Loucy (cell line): Measurements from ENCODE around the gene CHTOP.

Experiments
- EZH2phosphoT487 ChIP-seq: fragments of 200-600 bp; IDR thresholded peaks from 2 replicates; pipeline ENCODE4 v1.6.1; 2018; ENCODE audit warnings: antibody characterized with exemption, mild to moderate bottlenecking, moderate library complexity, borderline replicate concordance
- TF ChIP-seq, protein P1 (sequence below): fragments of 200-600 bp; sonication (generic); conservative IDR thresholded peaks from 2 replicates; pipeline ENCODE4 v1.5.1; 2014; ENCODE audit warnings: mild to moderate bottlenecking, antibody characterized with exemption, low read length

DNA sequence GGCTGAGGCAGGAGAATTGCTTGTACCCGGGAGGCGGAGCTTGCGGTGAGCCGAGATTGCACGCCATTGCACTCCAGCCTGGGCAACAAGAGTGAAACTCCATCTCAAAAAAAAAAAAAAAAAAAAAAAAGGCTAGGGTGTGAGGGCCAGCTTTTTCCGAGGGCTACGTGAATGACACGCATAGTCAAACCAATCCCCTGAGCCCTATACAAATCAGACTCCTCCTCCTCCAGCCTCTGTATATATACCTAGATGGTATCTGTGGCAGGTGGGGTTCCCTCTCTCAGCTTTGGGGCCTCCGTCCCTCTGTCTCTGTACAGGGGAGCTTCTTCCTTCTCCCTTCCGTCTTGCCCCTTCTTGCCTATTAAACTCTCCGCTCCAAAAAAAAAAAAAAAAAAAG lies 27.7 kb upstream of the CHTOP start:
- TF ChIP-seq, protein P1, sequence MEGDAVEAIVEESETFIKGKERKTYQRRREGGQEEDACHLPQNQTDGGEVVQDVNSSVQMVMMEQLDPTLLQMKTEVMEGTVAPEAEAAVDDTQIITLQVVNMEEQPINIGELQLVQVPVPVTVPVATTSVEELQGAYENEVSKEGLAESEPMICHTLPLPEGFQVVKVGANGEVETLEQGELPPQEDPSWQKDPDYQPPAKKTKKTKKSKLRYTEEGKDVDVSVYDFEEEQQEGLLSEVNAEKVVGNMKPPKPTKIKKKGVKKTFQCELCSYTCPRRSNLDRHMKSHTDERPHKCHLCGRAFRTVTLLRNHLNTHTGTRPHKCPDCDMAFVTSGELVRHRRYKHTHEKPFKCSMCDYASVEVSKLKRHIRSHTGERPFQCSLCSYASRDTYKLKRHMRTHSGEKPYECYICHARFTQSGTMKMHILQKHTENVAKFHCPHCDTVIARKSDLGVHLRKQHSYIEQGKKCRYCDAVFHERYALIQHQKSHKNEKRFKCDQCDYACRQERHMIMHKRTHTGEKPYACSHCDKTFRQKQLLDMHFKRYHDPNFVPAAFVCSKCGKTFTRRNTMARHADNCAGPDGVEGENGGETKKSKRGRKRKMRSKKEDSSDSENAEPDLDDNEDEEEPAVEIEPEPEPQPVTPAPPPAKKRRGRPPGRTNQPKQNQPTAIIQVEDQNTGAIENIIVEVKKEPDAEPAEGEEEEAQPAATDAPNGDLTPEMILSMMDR, result no peak
- no peak for TF ChIP-seq EZH2phosphoT487
